ENCODE measurements around the gene COL24A1.
"Not testable (repeated sequence)": the region's sequence is repeated elsewhere in the genome, so short reads cannot be mapped to it uniquely, and the experiment has no call there.

The COL24A1 gene

GRCh38 chr1:86072474-86072873, 84.1 kb downstream of the COL24A1 start:
- not testable (repeated sequence) for DNase-seq (ENCODE audit: low read depth in 2 of 2)

GRCh38 chr1:86071870-86072269, 84.7 kb downstream of the COL24A1 start:
- not testable (repeated sequence) for DNase-seq (ENCODE audit: low read depth in 2 of 2)

GRCh38 chr1:86069757-86070145, 86.8 kb downstream of the COL24A1 start:
- no peak for DNase-seq (ENCODE audit: low read depth in 2 of 2)

- no peak for DNase-seq (ENCODE audit: low read depth in 2 of 2)
Observed at GRCh38 chr1:86068841-86069756, 87.5 kb downstream of the COL24A1 start.

GRCh38 chr1:86068271-86068721, 88.3 kb downstream of the COL24A1 start:
- no peak for DNase-seq (ENCODE audit: low read depth in 2 of 2)

- no peak for DNase-seq (ENCODE audit: low read depth in 2 of 2)
Observed at GRCh38 chr1:86067626-86068025, 88.9 kb downstream of the COL24A1 start.

DNA sequence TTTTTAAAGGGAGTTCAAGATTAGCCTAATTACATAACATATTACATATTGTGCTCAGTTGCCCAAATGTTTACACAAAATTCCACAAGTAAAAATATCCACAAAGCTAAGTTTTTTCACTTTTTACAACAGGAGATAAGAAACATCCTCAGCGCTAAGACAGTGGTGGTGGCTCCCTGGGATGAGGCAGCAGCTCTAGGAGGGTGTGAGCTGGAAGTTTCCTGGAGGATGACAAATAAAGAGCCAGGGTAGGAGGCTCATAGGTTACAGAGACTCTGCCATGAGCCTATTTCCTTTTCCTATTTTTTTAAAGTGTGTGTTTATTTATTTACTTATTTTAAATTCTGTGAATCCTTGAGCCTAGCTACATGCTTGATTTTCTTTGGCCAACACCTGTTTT, 91.7 kb downstream of the COL24A1 start:
- no peak for DNase-seq (ENCODE audit: low read depth in 2 of 2)

GRCh38 chr1:86063721-86064120, 92.9 kb downstream of the COL24A1 start:
- DNase-seq (ENCODE audit: low read depth in 2 of 2): no peak

DNA sequence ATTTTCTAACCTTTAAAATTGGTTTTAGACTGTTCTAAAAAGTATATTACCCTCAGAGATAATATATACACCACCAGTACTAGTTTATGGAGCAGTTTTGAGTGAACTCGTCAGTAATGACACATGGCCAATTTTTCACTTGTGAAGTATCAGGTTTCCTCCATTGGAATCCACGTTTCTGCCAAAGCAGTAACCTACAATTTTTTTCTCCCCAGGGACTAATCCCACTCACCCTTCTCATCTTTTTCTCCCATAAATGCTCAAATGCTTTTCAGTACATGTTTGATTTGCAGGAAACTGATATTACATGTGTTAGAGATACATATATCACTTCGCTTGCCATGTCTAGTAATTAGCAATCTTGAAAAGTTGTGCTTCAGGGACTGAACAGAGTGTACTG, 94.1 kb downstream of the COL24A1 start:
- DNase-seq (ENCODE audit: low read depth in 2 of 2): no peak

- DNase-seq (ENCODE audit: low read depth in 2 of 2): no peak
Observed at GRCh38 chr1:86061551-86061990, 95.0 kb downstream of the COL24A1 start.

GRCh38 chr1:86054396-86054795, 102.2 kb downstream of the COL24A1 start:
- DNase-seq (ENCODE audit: low read depth in 2 of 2): no peak

- DNase-seq (ENCODE audit: low read depth in 2 of 2): no peak
Observed at GRCh38 chr1:86052948-86053698, 103.4 kb downstream of the COL24A1 start.

GRCh38 chr1:86035101-86035500, 121.5 kb downstream of the COL24A1 start:
- no peak for DNase-seq (ENCODE audit: low read depth in 2 of 2)

DNA sequence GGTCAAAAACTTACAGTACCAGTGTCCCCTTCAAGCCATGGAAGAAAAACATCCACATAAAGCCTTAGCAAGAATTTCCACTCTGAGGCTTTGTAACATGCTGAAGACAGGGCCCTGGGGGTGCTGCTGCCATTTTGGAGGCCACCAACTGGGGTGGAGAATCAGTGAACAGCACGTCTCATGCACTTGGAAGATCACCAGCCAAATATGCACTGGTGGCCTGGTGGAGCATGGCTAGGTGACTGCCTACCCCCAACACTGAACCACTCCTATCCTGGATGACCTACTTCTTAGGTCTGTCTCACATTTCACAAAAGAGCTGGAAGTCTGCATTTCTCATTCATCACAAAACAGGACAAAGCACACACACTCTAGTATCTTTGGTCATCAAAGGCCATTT, 126.4 kb downstream of the COL24A1 start:
- DNase-seq (ENCODE audit: low read depth in 2 of 2): no peak

GRCh38 chr1:86018283-86018923, 138.2 kb downstream of the COL24A1 start:
- DNase-seq (ENCODE audit: low read depth in 2 of 2): no peak

DNA sequence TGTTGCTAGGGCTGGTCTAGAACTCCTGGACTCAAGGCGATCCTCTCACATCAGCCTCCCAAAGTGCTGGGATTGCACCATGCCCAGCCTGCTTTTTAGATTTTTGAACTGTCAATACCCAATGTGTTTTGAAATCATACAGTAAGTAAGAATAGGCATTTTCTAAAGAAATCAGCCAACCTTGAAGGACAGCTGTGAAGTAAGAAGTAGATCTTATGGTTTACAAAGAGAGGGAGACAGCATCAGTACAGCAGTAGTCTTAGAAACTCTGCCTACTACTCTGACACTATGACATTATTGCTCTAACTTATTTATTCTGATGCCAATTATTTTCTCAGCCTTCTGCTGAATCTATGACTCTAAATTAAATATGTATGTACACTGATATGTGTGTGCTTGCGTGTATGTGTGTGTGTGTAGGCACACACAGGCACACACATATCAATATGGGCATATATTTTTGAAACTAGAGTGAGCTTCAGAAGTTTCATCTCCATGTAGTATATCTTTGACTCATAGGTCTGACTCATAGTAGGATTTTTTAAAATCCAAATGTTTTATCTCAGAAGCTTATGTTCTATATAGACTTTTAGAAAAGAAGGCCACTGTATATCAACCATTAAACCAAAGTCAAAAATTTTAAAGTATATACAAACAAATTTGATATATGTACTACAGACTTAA, 140.4 kb downstream of the COL24A1 start:
- no peak for DNase-seq (ENCODE audit: low read depth in 2 of 2)

- no peak for DNase-seq (ENCODE audit: low read depth in 2 of 2)
Observed at GRCh38 chr1:86015375-86015774, 141.2 kb downstream of the COL24A1 start.

GRCh38 chr1:86000601-86001000, 156.0 kb downstream of the COL24A1 start:
- DNase-seq (ENCODE audit: low read depth in 2 of 2): no peak

- no peak for DNase-seq (ENCODE audit: low read depth in 2 of 2)
Observed at GRCh38 chr1:85998105-85998855, 158.3 kb downstream of the COL24A1 start.

GRCh38 chr1:85992791-85993190, 163.8 kb downstream of the COL24A1 start:
- no peak for DNase-seq (ENCODE audit: low read depth in 2 of 2)

DNA sequence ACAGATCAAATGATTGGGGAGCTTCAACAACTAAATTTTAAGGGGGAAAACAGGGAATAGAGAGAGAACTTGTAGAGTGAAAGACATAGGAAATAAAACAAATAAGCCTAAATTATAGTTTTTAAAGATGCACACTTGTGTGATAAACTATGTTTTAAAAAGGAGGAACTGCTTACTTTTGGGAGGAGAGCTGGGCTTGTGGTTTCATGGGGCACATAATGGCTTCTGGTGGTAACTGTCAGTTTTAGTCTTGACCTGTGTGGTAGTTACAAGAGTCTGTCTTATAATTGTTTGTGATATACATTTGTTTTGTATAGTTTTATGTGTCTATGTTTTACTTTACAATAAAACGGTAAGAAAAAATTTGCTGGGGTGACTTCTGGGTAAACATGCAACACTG, 165.3 kb downstream of the COL24A1 start:
- no peak for DNase-seq (ENCODE audit: low read depth in 2 of 2)
